ENCODE measurements around the gene ADAR. TPM values are rescaled to one million over a fixed set of nuclear protein-coding genes. Genes with fewer than 3 reads are reported as not detected.

ADAR gene
- total and polyA plus RNA-seq, 2 of the 4 experiments (the other 2 are of a cell fraction) = 70.9 to 131 TPM

DNA sequence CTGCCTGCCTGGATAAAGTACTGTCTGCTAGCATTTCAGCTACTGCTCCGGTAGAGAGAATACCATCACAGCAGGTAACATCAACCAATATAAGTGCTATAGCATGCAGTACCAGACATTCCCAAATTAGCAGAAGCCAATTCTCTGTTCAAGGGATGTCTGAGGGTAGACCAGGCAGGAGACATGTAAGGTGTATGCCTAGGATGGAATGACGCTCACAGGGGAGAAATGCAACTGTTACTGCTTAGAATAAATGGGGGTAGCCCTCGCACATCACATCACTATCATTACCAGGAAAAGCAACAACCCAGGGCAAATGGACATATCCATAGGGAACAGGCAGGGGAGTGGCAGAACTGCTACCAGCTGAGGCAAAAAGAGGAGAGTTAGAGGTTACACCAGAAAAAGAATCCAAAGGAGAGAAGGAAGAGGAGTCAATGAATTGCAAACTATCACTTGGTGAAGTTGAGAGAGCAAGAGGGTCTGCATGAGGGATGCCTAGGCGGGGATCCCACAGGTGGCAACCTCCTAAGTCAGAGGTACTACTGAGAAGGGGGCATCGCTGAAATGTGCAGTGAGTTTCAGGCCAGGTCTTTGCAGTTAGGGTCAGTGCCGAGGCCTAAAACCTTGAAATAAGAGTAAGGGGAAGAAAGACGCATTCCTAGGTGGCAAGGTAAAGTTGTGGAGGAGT is 50.6 kb downstream of the ADAR start (continued):
- TF ChIP-seq CHD1 (IDR thresholded peaks at IDR 0.05; ENCODE audit: low read depth, low read length) (no peak), MAZ (IDR thresholded peaks at IDR 0.05; ENCODE audit: borderline replicate concordance, low read depth, low read length) (no peak)

- POLR2A ChIA-PET (ENCODE audit: unreplicated experiment) = no interaction called here
- BruUV-seq (replicated peaks) = no TSS peak
Observed at GRCh38 chr1:154556422-154556821, 51.6 kb downstream of the ADAR start.

More at GRCh38 chr1:154556422-154556821, 51.6 kb downstream of the ADAR start:
- H2AK5ac ChIP-seq (ENCODE audit: low read depth, low read length) = 0 out of 2 replicates have a peak overlapping the region, but pooled peaks have one; percentile 47
- peak overlapping the region; percentile 98 for H3K9ac ChIP-seq (ENCODE audit: low read depth, low read length)
- no CpG with 5 or more reads among the region's 4 CpGs for WGBS, 2 experiments (ENCODE audit: extremely low coverage in 2 of 2, insufficient read length in 1 of 2)
- H2AFZ ChIP-seq (replicated peaks; ENCODE audit: low read length, poor library complexity) = peak overlapping the region; percentile 0
- H3K9me3 ChIP-seq (ENCODE audit: control insufficient read depth, insufficient read depth, low read length) = no peaks in the 10 kb centered on the region
- in situ Hi-C loops (cut with MboI; ENCODE audit: low sequenced_read_pairs) (no loop called here), dilution Hi-C loops (cut with HindIII; ENCODE audit: low sequenced_read_pairs, unreplicated experiment) (no loop called here), intact Hi-C loops (cut with micrococcal nuclease) (loop anchor here (5.0 kb wide), 1 partner anchor 206 kb away; no protein-coding TSS in a partner anchor)
- H2BK120ac ChIP-seq (ENCODE audit: low read depth, low read length) = no peak overlapping the region
- H3K27ac ChIP-seq (ENCODE audit: insufficient read depth, low read length) = peak overlapping the region; percentile 20; the same call in 1 of the 2 replicates
- DNase-seq (peak; percentile 23), ATAC-seq (ENCODE audit: low read depth) (peak; percentile 12; the same call in 1 of the 2 replicates)
- H2BK20ac ChIP-seq (ENCODE audit: low read depth, low read length) = no peak overlapping the region
- H2BK5ac ChIP-seq (ENCODE audit: low read depth, low read length, poor library complexity, severe bottlenecking) = no peak overlapping the region
- peaks cover 6% of the 10 kb centered on the region for H3K4me1 ChIP-seq (ENCODE audit: control insufficient read depth, insufficient read depth, low read length)
- peaks cover 29 to 59% of the 10 kb centered on the region in 2 experiments for H3K79me1 ChIP-seq (ENCODE audit: low read depth in 1 of 2, low read length in 2 of 2)
- H3K36me3 ChIP-seq (ENCODE audit: control insufficient read depth, insufficient read depth, low read length) = peaks cover 38% of the 10 kb centered on the region
- H4K91ac ChIP-seq (ENCODE audit: insufficient read depth, low read depth, low read length) = no peak overlapping the region
- no peak for TF ChIP-seq RFX5 (IDR thresholded peaks at IDR 0.05; ENCODE audit: low read depth, low read length)
- TF ChIP-seq NFE2L2 (IDR thresholded peaks at IDR 0.05; ENCODE audit: low read depth, low read length) = no peak
- TF ChIP-seq MAZ (IDR thresholded peaks at IDR 0.05; ENCODE audit: borderline replicate concordance, low read depth, low read length) = peak; percentile 31; the same call in 1 of the 2 replicates
- TF ChIP-seq, protein P1, sequence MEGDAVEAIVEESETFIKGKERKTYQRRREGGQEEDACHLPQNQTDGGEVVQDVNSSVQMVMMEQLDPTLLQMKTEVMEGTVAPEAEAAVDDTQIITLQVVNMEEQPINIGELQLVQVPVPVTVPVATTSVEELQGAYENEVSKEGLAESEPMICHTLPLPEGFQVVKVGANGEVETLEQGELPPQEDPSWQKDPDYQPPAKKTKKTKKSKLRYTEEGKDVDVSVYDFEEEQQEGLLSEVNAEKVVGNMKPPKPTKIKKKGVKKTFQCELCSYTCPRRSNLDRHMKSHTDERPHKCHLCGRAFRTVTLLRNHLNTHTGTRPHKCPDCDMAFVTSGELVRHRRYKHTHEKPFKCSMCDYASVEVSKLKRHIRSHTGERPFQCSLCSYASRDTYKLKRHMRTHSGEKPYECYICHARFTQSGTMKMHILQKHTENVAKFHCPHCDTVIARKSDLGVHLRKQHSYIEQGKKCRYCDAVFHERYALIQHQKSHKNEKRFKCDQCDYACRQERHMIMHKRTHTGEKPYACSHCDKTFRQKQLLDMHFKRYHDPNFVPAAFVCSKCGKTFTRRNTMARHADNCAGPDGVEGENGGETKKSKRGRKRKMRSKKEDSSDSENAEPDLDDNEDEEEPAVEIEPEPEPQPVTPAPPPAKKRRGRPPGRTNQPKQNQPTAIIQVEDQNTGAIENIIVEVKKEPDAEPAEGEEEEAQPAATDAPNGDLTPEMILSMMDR (conservative IDR thresholded peaks at IDR 0.05; ENCODE audit: low read depth, low read length) = no peak
- TF ChIP-seq CEBPB (IDR thresholded peaks at IDR 0.05; ENCODE audit: low read depth, low read length) = no peak
- peak; percentile 96 for TF ChIP-seq MXI1 (IDR thresholded peaks at IDR 0.05; ENCODE audit: borderline replicate concordance, low read depth, low read length)
- no peak overlapping the region for H4K8ac ChIP-seq (ENCODE audit: low read depth in 2 of 2, low read length in 2 of 2)
- H3K27me3 ChIP-seq (ENCODE audit: control insufficient read depth, insufficient read depth, low read length) = no peaks in the 10 kb centered on the region
- H2AK9ac ChIP-seq (replicated peaks; ENCODE audit: low read depth, low read length, poor library complexity) = peak overlapping the region; percentile 34
- no peak overlapping the region for H2BK15ac ChIP-seq (ENCODE audit: low read depth, low read length)
- no peak overlapping the region for H4K5ac ChIP-seq (ENCODE audit: low read depth, low read length)
- no peak overlapping the region for H3K56ac ChIP-seq (ENCODE audit: extremely low read depth, insufficient read depth, low read length)
- peak overlapping the region; percentile 86 for H3K23ac ChIP-seq (ENCODE audit: low read depth, low read length)
- CTCF ChIA-PET = no interaction called here
- H3K9me1 ChIP-seq (ENCODE audit: insufficient read depth, low read length) = peaks cover 17% of the 10 kb centered on the region; the same call in 1 of the 2 replicates
- H3K14ac ChIP-seq (replicated peaks; ENCODE audit: low read depth, low read length) = peak overlapping the region; percentile 30; the same call in 1 of the 2 replicates
- H3K4ac ChIP-seq (ENCODE audit: low read depth, low read length) = 0 out of 2 replicates have a peak overlapping the region, but pooled peaks have one; percentile 29
- peaks cover 42% of the 10 kb centered on the region for H4K20me1 ChIP-seq (ENCODE audit: insufficient read depth, low read length)
- H3K18ac ChIP-seq (ENCODE audit: low read depth, low read length) = no peak overlapping the region
- peak overlapping the region; percentile 95 for H3K4me3 ChIP-seq (ENCODE audit: insufficient read depth, low read depth, low read length)
- H3K4me2 ChIP-seq (ENCODE audit: low read depth, low read length) = peak overlapping the region; percentile 99
